ENCODE data around the gene SFXN4. TPM values are rescaled to one million over a fixed set of nuclear protein-coding genes. Genes with fewer than 3 reads are reported as not detected.

The SFXN4 gene
- total and polyA plus RNA-seq, 2 of the 4 experiments (the other 2 are of a cell fraction): 12.0 to 12.5 TPM

DNA sequence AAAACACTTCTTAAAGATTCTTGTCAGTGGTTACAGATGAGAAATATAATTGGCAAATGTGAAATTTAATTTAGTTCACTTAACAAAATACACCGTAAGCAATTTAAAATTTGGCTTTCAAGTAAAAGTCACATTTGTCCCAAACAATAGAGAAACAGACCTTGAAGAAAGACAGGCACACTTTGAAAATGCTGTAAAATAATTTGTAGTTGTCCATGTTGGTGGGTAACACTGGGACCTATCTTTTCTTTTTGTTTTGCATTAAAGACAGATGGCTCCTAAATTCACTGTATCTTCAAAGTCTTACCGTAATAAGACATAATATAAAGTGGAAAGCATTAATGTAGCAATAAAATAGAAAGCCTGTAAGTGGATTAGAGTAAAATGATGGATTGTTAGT lies 45.1 kb upstream of the SFXN4 start:
- H3K4me2 ChIP-seq (ENCODE audit: low read depth, low read length): peak overlapping the region; percentile 82
- no peak for DNase-seq

More for the DNA sequence above, 45.1 kb upstream of the SFXN4 start:
- H3K27ac ChIP-seq (ENCODE audit: insufficient read depth, low read length): peak overlapping the region; percentile 75; the same call in 1 of the 2 replicates
- peaks cover 15% of the 10 kb centered on the region for H3K4me1 ChIP-seq (ENCODE audit: control insufficient read depth, insufficient read depth, low read length)
- BruUV-seq (replicated peaks): no TSS peak
- peak overlapping the region; percentile 85; the same call in 1 of the 2 replicates for H3K23ac ChIP-seq (ENCODE audit: low read depth, low read length)
- ATAC-seq (ENCODE audit: low read depth): no peak
- H3K36me3 ChIP-seq (ENCODE audit: control insufficient read depth, insufficient read depth, low read length): peaks cover 20% of the 10 kb centered on the region
- H4K5ac ChIP-seq (ENCODE audit: low read depth, low read length): peak overlapping the region; percentile 66
- H2BK20ac ChIP-seq (ENCODE audit: low read depth, low read length): no peak overlapping the region
- POLR2A ChIA-PET (ENCODE audit: unreplicated experiment): interaction anchor here (0.6 kb wide), 1 partner anchor 160 kb away, joined by 15 read pairs; no protein-coding TSS in a partner anchor
- dilution Hi-C loops (cut with HindIII; ENCODE audit: low sequenced_read_pairs, unreplicated experiment) (no loop called here), in situ Hi-C loops (cut with MboI; ENCODE audit: low sequenced_read_pairs) (no loop called here), intact Hi-C loops (cut with micrococcal nuclease) (no loop called here)
- CTCF ChIA-PET: interaction anchor here (1.8 to 1.9 kb wide), 2 partner anchors 12 to 200 kb away, joined by 5 to 7 read pairs; no protein-coding TSS in a partner anchor
- H3K27me3 ChIP-seq (ENCODE audit: control insufficient read depth, insufficient read depth, low read length): no peaks in the 10 kb centered on the region
- no peak for TF ChIP-seq NFE2L2 (IDR thresholded peaks at IDR 0.05; ENCODE audit: low read depth, low read length)
- no peak for TF ChIP-seq MXI1 (IDR thresholded peaks at IDR 0.05; ENCODE audit: borderline replicate concordance, low read depth, low read length)
- TF ChIP-seq, protein P1, sequence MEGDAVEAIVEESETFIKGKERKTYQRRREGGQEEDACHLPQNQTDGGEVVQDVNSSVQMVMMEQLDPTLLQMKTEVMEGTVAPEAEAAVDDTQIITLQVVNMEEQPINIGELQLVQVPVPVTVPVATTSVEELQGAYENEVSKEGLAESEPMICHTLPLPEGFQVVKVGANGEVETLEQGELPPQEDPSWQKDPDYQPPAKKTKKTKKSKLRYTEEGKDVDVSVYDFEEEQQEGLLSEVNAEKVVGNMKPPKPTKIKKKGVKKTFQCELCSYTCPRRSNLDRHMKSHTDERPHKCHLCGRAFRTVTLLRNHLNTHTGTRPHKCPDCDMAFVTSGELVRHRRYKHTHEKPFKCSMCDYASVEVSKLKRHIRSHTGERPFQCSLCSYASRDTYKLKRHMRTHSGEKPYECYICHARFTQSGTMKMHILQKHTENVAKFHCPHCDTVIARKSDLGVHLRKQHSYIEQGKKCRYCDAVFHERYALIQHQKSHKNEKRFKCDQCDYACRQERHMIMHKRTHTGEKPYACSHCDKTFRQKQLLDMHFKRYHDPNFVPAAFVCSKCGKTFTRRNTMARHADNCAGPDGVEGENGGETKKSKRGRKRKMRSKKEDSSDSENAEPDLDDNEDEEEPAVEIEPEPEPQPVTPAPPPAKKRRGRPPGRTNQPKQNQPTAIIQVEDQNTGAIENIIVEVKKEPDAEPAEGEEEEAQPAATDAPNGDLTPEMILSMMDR (conservative IDR thresholded peaks at IDR 0.05; ENCODE audit: low read depth, low read length): no peak
- no peak for TF ChIP-seq MAZ (IDR thresholded peaks at IDR 0.05; ENCODE audit: borderline replicate concordance, low read depth, low read length)
- TF ChIP-seq FOS (IDR thresholded peaks at IDR 0.05; ENCODE audit: low read depth, low read length): no peak
- no peak for TF ChIP-seq CHD1 (IDR thresholded peaks at IDR 0.05; ENCODE audit: low read depth, low read length)
- no peak for TF ChIP-seq MAFK (IDR thresholded peaks at IDR 0.05; ENCODE audit: low read depth, low read length)
- TF ChIP-seq BHLHE40 (IDR thresholded peaks at IDR 0.05; ENCODE audit: low read depth, low read length): no peak
- no peak for TF ChIP-seq RCOR1 (IDR thresholded peaks at IDR 0.05; ENCODE audit: insufficient replicate concordance, low read length)
- TF ChIP-seq RFX5 (IDR thresholded peaks at IDR 0.05; ENCODE audit: low read depth, low read length): no peak
- TF ChIP-seq, protein P2, sequence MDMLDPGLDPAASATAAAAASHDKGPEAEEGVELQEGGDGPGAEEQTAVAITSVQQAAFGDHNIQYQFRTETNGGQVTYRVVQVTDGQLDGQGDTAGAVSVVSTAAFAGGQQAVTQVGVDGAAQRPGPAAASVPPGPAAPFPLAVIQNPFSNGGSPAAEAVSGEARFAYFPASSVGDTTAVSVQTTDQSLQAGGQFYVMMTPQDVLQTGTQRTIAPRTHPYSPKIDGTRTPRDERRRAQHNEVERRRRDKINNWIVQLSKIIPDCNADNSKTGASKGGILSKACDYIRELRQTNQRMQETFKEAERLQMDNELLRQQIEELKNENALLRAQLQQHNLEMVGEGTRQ (IDR thresholded peaks at IDR 0.05; ENCODE audit: low read depth, low read length): no peak
- no peak for TF ChIP-seq SMC3 (IDR thresholded peaks at IDR 0.05; ENCODE audit: low read depth, low read length)
- H3K9me3 ChIP-seq (ENCODE audit: control insufficient read depth, insufficient read depth, low read length): no peaks in the 10 kb centered on the region
- H3K18ac ChIP-seq (ENCODE audit: low read depth, low read length): peak overlapping the region; percentile 67
- peak overlapping the region; percentile 43; the same call in 1 of the 2 replicates for H3K56ac ChIP-seq (ENCODE audit: extremely low read depth, insufficient read depth, low read length)
- peak overlapping the region; percentile 71; the same call in 1 of the 2 replicates for H3K4ac ChIP-seq (ENCODE audit: low read depth, low read length)
- peak overlapping the region; percentile 41; the same call in 1 of the 3 replicates for H2BK15ac ChIP-seq (ENCODE audit: low read depth, low read length)
- peaks cover 26% of the 10 kb centered on the region for H4K20me1 ChIP-seq (ENCODE audit: insufficient read depth, low read length)
- H3K14ac ChIP-seq (replicated peaks; ENCODE audit: low read depth, low read length): peak overlapping the region; percentile 89
- H2BK5ac ChIP-seq (ENCODE audit: low read depth, low read length, poor library complexity, severe bottlenecking): peak overlapping the region; percentile 82
- no peak overlapping the region; the same call in 1 of the 2 replicates for H2AK5ac ChIP-seq (ENCODE audit: low read depth, low read length)
- H4K91ac ChIP-seq (ENCODE audit: insufficient read depth, low read depth, low read length): peak overlapping the region; percentile 75; the same call in 1 of the 2 replicates
- H3K9ac ChIP-seq (ENCODE audit: low read depth, low read length): peak overlapping the region; percentile 71
- H2AK9ac ChIP-seq (replicated peaks; ENCODE audit: low read depth, low read length, poor library complexity): no peak overlapping the region
- H3K9me1 ChIP-seq (ENCODE audit: insufficient read depth, low read length): peaks cover 6% of the 10 kb centered on the region
- no peak overlapping the region; the same call in 1 of the 2 replicates for H3K4me3 ChIP-seq (ENCODE audit: insufficient read depth, low read depth, low read length)
- no CpG with 5 or more reads among the region's 2 CpGs for WGBS, 2 experiments (ENCODE audit: extremely low coverage in 2 of 2, insufficient read length in 1 of 2)
- peak overlapping the region; percentile 75 for H2BK120ac ChIP-seq (ENCODE audit: low read depth, low read length)
- H2AFZ ChIP-seq (replicated peaks; ENCODE audit: low read length, poor library complexity): no peak overlapping the region
- peak overlapping the region; percentile 52 to 61; a peak in 3 of 4 replicates for H4K8ac ChIP-seq (ENCODE audit: low read depth in 2 of 2, low read length in 2 of 2)
- peaks cover 16 to 64% of the 10 kb centered on the region in 2 experiments for H3K79me1 ChIP-seq (ENCODE audit: low read depth in 1 of 2, low read length in 2 of 2)

All from IMR-90 (cell line).